Activated CD8-positive, alpha-beta memory T cell treated with anti-CD3 and anti-CD28 coated beads, Interleukin-2, amount 10 ng/mL, durations not matched to agents 7 days and 5 days (primary cell): Measurements from ENCODE around the gene VPS37D. TPM values are rescaled to one million over a fixed set of nuclear protein-coding genes. Genes with fewer than 3 reads are reported as not detected.
"Not testable (repeated sequence)": the region's sequence is repeated elsewhere in the genome, so short reads cannot be mapped to it uniquely, and the experiment has no call there.

Source experiments
- ATAC-seq: fragments of 150-1000 bp; cut with Tn5 transposase; one replicate; pipeline ENCODE4 v1.10.0; 2021; ENCODE audit warnings: moderate library complexity
- CTCF ChIA-PET: fragments of 350-600 bp; sonication (Branson Sonifier 250); formaldehyde crosslinking; loops from one replicate; lab custom pipeline; 2021; ENCODE audit warnings: antibody characterized with exemption; lab: Charles Lee
- DNase-seq: peaks from one replicate; pipeline ENCODE4 v3.0.0-alpha.2; 2020
- H3K27ac Mint-ChIP-seq: one replicate; pipeline ENCODE4 v1.8.0; 2021; ENCODE audit warnings: mild to moderate bottlenecking, mixed read lengths
- H3K27me3 Mint-ChIP-seq: one replicate; pipeline ENCODE4 v1.8.0; 2021; ENCODE audit warnings: mixed read lengths
- H3K36me3 Mint-ChIP-seq: one replicate; pipeline ENCODE4 v1.8.0; 2021; ENCODE audit warnings: mild to moderate bottlenecking, mixed read lengths
- H3K4me1 Mint-ChIP-seq: one replicate; pipeline ENCODE4 v1.8.0; 2021; ENCODE audit warnings: mixed read lengths
- H3K4me3 Mint-ChIP-seq: one replicate; pipeline ENCODE4 v1.8.0; 2021; ENCODE audit warnings: mild to moderate bottlenecking, moderate library complexity, mixed read lengths
- H3K9me3 Mint-ChIP-seq: one replicate; pipeline ENCODE4 v1.8.0; 2022; ENCODE audit warnings: low read depth, mixed read lengths
- microRNA-seq: library from miRNA; unstranded; fragments of <30 nt; microRNA quantifications from one replicate; pipeline ENCODE4 v1.2.0, GENCODE V29; 2022
- total RNA-seq, 2 experiments: library from RNA; stranded (reverse); gene quantifications; one replicate each; pipeline ENCODE4 v1.2.3, GENCODE V29; 2021

The VPS37D gene
- total RNA-seq, 2 experiments from 2014 or later = not detected

GRCh38 chr7:73720443-73720842 lies 52.8 kb downstream of the VPS37D start:
- H3K27ac Mint-ChIP-seq = not testable (repeated sequence)

DNA sequence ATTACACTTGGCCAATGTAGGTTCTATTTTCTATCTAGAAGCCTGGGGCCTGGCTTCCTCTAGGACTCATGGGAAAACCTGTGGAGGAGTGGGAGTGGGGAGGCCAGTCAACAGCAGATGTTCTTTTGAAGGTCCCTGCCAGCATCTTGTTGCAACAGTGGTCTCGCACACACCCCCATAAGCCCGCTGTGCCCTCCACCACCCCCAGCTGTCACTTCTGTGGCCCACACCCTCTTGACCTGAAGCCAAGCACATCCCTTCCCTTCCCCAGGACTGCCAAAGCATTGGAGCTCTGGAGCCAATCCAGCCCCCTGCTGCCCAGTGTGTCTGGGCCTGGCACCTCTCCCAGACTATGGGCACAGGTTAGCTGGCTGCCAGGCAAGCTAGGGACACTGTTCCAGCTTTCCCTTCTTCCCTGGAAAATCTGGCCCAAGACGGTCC lies 53.8 kb downstream of the VPS37D start:
- H3K27me3 Mint-ChIP-seq = peaks cover 23% of the 10 kb centered on the region
- CTCF ChIA-PET = interaction anchor here (1.3 to 4.9 kb wide), 2 partner anchors 15 to 114 kb away, joined by 6 to 42 read pairs; partner anchors contain the start of gene ABHD11
- no peaks in the 10 kb centered on the region for H3K36me3 Mint-ChIP-seq
- no peaks in the 10 kb centered on the region for H3K9me3 Mint-ChIP-seq
- peaks cover 26% of the 10 kb centered on the region for H3K4me1 Mint-ChIP-seq
- no peak for DNase-seq
- ATAC-seq = no peak
- H3K27ac Mint-ChIP-seq = no peak overlapping the region
- no peak overlapping the region for H3K4me3 Mint-ChIP-seq

More at GRCh38 chr7:73720443-73720842, 52.8 kb downstream of the VPS37D start:
- peaks cover 28% of the 10 kb centered on the region for H3K27me3 Mint-ChIP-seq
- not testable (repeated sequence) for H3K9me3 Mint-ChIP-seq, DNase-seq, H3K36me3 Mint-ChIP-seq, ATAC-seq
- CTCF ChIA-PET = interaction anchor here (1.2 to 2.1 kb wide), 4 partner anchors 12 to 113 kb away, joined by 3 to 9 read pairs (median 4); no protein-coding TSS in a partner anchor
- peaks cover 33% of the 10 kb centered on the region for H3K4me1 Mint-ChIP-seq
- H3K4me3 Mint-ChIP-seq = peak overlapping the region; percentile 48

Small RNA genes lying within 50 kb of the gene (microRNA-seq; reads per million reads assigned to microRNA genes)
- not detected for gene MIR4284

Other genes starting within 250 kb of the VPS37D start
- gene FZD9, start 234.1 kb upstream of the VPS37D start, total RNA-seq = not detected
- gene BAZ1B, start 145.5 kb upstream of the VPS37D start, total RNA-seq = 100 to 1,000 TPM; 112 to 129 TPM
- gene BCL7B, start 110.1 kb upstream of the VPS37D start, total RNA-seq = 10 to 100 TPM; 74.9 to 87.0 TPM
- gene TBL2, start 89.3 kb upstream of the VPS37D start, total RNA-seq = 10 to 100 TPM; 23.3 to 27.2 TPM
- gene MLXIPL, start 43.3 kb upstream of the VPS37D start, total RNA-seq = not detected
- gene DNAJC30, start 15.6 kb downstream of the VPS37D start, total RNA-seq = 1 to 10 TPM; 7.0 to 9.0 TPM
- 10 to 100 TPM; 60.5 to 72.7 TPM for gene BUD23, start 15.8 kb downstream of the VPS37D start, total RNA-seq
- 10 to 100 TPM; 13.8 to 15.8 TPM for gene STX1A, start 51.8 kb downstream of the VPS37D start, total RNA-seq
- 10 to 100 TPM; 15.9 to 19.2 TPM for gene ABHD11, start 71.0 kb downstream of the VPS37D start, total RNA-seq
- gene CLDN3, start 102.4 kb downstream of the VPS37D start, total RNA-seq = not detected
- under 1 TPM; 0.09 to 0.12 TPM for gene CLDN4, start 163.2 kb downstream of the VPS37D start, total RNA-seq
- gene METTL27, start 174.7 kb downstream of the VPS37D start, total RNA-seq = under 1 TPM in 1 of 2 experiments, not detected in 1; 0.55 TPM
- not detected for gene TMEM270, start 193.3 kb downstream of the VPS37D start, total RNA-seq